DOHH2 (cell line): Measurements from ENCODE around the gene C15orf61.

Source experiments
- CTCF ChIP-seq: fragments of 200-600 bp; sonication (generic); IDR thresholded peaks from one replicate; pipeline ENCODE4 v1.5.1; 2014; ENCODE audit warnings: antibody characterized with exemption, mild to moderate bottlenecking, low read depth, low read length; ENCODE audit not compliant: poor library complexity, severe bottlenecking
- EZH2phosphoT487 ChIP-seq: fragments of 200-600 bp; sonication (generic); IDR thresholded peaks from 2 replicates; pipeline ENCODE4 v1.6.1; 2017; ENCODE audit warnings: borderline replicate concordance, mild to moderate bottlenecking, antibody characterized with exemption, low read length, moderate library complexity, mixed read lengths

DNA sequence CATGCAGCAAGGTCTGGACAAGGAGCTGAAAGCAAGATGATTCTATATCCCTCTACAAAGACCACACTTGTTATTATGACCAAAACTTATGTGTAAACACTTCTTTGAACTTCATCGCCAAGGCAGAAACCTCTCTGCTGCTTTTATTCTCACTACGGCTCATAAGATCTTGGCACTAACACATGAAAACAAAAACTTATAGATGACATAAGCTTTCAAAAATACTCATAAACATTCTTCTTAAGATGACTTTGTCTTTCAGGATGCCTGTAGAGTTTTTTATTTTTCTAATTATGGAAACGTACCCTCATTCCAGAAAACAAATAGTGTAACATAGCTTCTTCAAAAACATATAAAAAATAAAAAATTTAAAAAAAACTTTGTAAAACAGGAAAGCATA, 12.5 kb upstream of the C15orf61 start:
- TF ChIP-seq EZH2phosphoT487 (no peak), CTCF (no peak)
